HepG2 (cell line): ENCODE results near the gene PRM3. TPM values are rescaled to one million over a fixed set of nuclear protein-coding genes. Genes with fewer than 3 reads are reported as not detected.
A peak's percentile ranks its signal among the peaks of the same experiment; 100 is the strongest.

Source experiments
- EP300 ChIP-seq, 3 experiments: sonication (generic) in 1 of 3; formaldehyde crosslinking in 1 of 3; IDR thresholded peaks; 2 replicates each; pipeline versions ENCODE4 v1.5.1 to v1.6.1; 2011 to 2020; ENCODE audit warnings: low read depth in 2 of 3, low read length in 2 of 3, borderline replicate concordance in 1 of 3, improper control_type of control experiment in 1 of 3, mild to moderate bottlenecking in 1 of 3, missing genetic modification reagents in 1 of 3, moderate library complexity in 1 of 3
- PHB2 ChIP-seq: fragments of 450-650 bp; IDR thresholded peaks from 2 replicates; pipeline ENCODE4 v1.6.1; 2018; ENCODE audit not compliant: partially characterized antibody
- SALL1 ChIP-seq: sonication (generic); formaldehyde crosslinking; IDR thresholded peaks from 2 replicates; pipeline ENCODE4 v1.8.0; 2022; ENCODE audit warnings: mild to moderate bottlenecking, missing genetic modification reagents
- SMAD3 ChIP-seq: sonication (generic); formaldehyde crosslinking; IDR thresholded peaks from 2 replicates; pipeline ENCODE4 v1.4.0; 2020; ENCODE audit warnings: missing genetic modification reagents
- SUZ12 ChIP-seq: fragments of 150-350 bp; IDR thresholded peaks from 2 replicates; pipeline ENCODE4 v1.6.1; 2014; ENCODE audit warnings: low read depth, low read length
- polyA plus RNA-seq, 8 experiments: library from polyadenylated mRNA; depleted of rRNA in 3 of 8; stranded (reverse) in 7 of 8; unstranded in 1 of 8; fragments of >200 nt; fragmentation: Illumina TruSeq in 4 of 8; extraction: Trizol in 4 of 8; gene quantifications; 2 replicates each; pipeline versions ENCODE4 v1.2.1 to v1.2.3, GENCODE V29; 2011 to 2016; ENCODE audit warnings: low read depth in 4 of 8, missing spikeins in 1 of 8, mixed read lengths in 1 of 8; ENCODE audit not compliant: insufficient read depth in 1 of 8
- total RNA-seq, 5 experiments: library from RNA; depleted of rRNA; stranded (reverse); fragments of >200 nt; fragmentation: Illumina TruSeq; extraction: Trizol; gene quantifications; 2 replicates each; pipeline ENCODE4 v1.2.3, GENCODE V29; 2016; ENCODE audit warnings: low read depth in 1 of 5
- TF ChIP-seq, protein P1 (sequence below): sonication (generic); formaldehyde crosslinking; IDR thresholded peaks from 2 replicates; pipeline ENCODE4 v1.4.0; 2020; ENCODE audit warnings: missing genetic modification reagents
- TF ChIP-seq, protein P2 (sequence below): sonication (generic); formaldehyde crosslinking; IDR thresholded peaks from 2 replicates; pipeline ENCODE4; 2020; ENCODE audit warnings: missing genetic modification reagents, mild to moderate bottlenecking, borderline replicate concordance
- TF ChIP-seq, protein P3 (sequence below): sonication (generic); formaldehyde crosslinking; IDR thresholded peaks from 2 replicates; pipeline ENCODE4 v1.5.1; 2020; ENCODE audit warnings: mild to moderate bottlenecking, missing genetic modification reagents, moderate library complexity
- TF ChIP-seq, protein P4 (sequence below): sonication (generic); formaldehyde crosslinking; IDR thresholded peaks from 2 replicates; pipeline ENCODE4 v1.4.0; 2020; ENCODE audit warnings: mild to moderate bottlenecking, missing genetic modification reagents

PRM3 gene
- total and polyA plus RNA-seq, 2 of the 13 experiments (the other 11 are each of a cell fraction or from before 2014, with no cell fraction given), result not detected

DNA sequence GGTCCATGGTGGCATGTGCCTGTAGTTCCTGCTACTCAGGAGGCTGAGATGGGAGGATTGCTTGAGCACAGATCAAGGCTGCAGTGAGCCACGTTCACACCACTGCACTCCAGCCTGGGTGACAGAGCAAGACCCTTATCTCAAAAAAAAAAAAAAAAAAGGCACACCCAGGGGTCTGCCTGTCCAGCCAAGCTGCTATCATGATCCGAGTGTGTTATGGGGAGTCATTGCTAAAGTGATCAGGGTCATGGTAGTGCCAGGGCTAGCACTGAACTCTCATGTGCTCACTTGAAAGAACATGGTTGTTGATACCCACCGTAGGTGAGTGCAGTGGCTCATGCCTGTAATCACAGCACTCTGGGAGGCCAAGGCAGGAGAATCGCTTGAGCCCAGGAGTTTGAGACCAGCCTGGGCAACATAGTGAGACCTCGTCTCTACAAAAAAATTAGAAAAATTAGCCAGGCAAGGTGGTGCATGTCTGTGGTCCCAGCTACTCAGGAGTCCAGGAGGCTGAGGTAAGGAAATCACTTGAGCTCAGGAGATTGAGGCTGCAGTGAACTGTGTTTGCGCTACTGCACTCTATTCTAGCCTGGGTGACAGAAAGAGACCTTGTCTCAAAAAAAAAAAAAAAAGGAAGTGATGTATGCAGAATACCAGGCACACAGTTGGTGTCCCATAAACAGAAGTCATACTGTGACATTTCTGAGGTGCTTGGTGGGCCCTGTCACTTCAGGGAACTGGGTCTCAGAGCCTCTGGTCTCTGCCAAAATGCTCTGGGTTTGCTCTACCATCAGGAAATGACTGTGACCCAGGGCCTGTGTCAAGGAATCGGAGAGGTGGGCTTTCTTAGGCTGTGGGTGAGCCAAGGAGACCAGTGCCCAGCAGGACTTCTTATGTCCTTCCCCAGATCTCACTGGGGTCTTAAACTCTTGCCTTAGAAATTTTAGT, 5.5 kb upstream of the PRM3 start (continued):
- TF ChIP-seq, protein P1, sequence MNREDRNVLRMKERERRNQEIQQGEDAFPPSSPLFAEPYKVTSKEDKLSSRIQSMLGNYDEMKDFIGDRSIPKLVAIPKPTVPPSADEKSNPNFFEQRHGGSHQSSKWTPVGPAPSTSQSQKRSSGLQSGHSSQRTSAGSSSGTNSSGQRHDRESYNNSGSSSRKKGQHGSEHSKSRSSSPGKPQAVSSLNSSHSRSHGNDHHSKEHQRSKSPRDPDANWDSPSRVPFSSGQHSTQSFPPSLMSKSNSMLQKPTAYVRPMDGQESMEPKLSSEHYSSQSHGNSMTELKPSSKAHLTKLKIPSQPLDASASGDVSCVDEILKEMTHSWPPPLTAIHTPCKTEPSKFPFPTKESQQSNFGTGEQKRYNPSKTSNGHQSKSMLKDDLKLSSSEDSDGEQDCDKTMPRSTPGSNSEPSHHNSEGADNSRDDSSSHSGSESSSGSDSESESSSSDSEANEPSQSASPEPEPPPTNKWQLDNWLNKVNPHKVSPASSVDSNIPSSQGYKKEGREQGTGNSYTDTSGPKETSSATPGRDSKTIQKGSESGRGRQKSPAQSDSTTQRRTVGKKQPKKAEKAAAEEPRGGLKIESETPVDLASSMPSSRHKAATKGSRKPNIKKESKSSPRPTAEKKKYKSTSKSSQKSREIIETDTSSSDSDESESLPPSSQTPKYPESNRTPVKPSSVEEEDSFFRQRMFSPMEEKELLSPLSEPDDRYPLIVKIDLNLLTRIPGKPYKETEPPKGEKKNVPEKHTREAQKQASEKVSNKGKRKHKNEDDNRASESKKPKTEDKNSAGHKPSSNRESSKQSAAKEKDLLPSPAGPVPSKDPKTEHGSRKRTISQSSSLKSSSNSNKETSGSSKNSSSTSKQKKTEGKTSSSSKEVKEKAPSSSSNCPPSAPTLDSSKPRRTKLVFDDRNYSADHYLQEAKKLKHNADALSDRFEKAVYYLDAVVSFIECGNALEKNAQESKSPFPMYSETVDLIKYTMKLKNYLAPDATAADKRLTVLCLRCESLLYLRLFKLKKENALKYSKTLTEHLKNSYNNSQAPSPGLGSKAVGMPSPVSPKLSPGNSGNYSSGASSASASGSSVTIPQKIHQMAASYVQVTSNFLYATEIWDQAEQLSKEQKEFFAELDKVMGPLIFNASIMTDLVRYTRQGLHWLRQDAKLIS, result no peak
- TF ChIP-seq, protein P2, sequence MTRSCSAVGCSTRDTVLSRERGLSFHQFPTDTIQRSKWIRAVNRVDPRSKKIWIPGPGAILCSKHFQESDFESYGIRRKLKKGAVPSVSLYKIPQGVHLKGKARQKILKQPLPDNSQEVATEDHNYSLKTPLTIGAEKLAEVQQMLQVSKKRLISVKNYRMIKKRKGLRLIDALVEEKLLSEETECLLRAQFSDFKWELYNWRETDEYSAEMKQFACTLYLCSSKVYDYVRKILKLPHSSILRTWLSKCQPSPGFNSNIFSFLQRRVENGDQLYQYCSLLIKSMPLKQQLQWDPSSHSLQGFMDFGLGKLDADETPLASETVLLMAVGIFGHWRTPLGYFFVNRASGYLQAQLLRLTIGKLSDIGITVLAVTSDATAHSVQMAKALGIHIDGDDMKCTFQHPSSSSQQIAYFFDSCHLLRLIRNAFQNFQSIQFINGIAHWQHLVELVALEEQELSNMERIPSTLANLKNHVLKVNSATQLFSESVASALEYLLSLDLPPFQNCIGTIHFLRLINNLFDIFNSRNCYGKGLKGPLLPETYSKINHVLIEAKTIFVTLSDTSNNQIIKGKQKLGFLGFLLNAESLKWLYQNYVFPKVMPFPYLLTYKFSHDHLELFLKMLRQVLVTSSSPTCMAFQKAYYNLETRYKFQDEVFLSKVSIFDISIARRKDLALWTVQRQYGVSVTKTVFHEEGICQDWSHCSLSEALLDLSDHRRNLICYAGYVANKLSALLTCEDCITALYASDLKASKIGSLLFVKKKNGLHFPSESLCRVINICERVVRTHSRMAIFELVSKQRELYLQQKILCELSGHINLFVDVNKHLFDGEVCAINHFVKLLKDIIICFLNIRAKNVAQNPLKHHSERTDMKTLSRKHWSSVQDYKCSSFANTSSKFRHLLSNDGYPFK (CRISPR knock-in tag), result 0 out of 2 replicates have a peak, but pooled peaks have one; percentile 44
- TF ChIP-seq SALL1 (CRISPR knock-in tag) (no peak), PHB2 (no peak), SUZ12 (no peak), EP300 (IDR thresholded peaks at IDR 0.05; ENCODE audit: low read depth in 2 of 2, low read length in 2 of 2) (no peak), EP300 (CRISPR knock-in tag; IDR thresholded peaks at IDR 0.05; ENCODE audit: borderline replicate concordance) (no peak), SMAD3 (CRISPR knock-in tag) (no peak)
- TF ChIP-seq, protein P3, sequence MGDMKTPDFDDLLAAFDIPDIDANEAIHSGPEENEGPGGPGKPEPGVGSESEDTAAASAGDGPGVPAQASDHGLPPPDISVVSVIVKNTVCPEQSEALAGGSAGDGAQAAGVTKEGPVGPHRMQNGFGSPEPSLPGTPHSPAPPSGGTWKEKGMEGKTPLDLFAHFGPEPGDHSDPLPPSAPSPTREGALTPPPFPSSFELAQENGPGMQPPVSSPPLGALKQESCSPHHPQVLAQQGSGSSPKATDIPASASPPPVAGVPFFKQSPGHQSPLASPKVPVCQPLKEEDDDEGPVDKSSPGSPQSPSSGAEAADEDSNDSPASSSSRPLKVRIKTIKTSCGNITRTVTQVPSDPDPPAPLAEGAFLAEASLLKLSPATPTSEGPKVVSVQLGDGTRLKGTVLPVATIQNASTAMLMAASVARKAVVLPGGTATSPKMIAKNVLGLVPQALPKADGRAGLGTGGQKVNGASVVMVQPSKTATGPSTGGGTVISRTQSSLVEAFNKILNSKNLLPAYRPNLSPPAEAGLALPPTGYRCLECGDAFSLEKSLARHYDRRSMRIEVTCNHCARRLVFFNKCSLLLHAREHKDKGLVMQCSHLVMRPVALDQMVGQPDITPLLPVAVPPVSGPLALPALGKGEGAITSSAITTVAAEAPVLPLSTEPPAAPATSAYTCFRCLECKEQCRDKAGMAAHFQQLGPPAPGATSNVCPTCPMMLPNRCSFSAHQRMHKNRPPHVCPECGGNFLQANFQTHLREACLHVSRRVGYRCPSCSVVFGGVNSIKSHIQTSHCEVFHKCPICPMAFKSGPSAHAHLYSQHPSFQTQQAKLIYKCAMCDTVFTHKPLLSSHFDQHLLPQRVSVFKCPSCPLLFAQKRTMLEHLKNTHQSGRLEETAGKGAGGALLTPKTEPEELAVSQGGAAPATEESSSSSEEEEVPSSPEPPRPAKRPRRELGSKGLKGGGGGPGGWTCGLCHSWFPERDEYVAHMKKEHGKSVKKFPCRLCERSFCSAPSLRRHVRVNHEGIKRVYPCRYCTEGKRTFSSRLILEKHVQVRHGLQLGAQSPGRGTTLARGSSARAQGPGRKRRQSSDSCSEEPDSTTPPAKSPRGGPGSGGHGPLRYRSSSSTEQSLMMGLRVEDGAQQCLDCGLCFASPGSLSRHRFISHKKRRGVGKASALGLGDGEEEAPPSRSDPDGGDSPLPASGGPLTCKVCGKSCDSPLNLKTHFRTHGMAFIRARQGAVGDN (CRISPR knock-in tag), result peak; percentile 47; the same call in 1 of the 2 replicates
- TF ChIP-seq, protein P4, sequence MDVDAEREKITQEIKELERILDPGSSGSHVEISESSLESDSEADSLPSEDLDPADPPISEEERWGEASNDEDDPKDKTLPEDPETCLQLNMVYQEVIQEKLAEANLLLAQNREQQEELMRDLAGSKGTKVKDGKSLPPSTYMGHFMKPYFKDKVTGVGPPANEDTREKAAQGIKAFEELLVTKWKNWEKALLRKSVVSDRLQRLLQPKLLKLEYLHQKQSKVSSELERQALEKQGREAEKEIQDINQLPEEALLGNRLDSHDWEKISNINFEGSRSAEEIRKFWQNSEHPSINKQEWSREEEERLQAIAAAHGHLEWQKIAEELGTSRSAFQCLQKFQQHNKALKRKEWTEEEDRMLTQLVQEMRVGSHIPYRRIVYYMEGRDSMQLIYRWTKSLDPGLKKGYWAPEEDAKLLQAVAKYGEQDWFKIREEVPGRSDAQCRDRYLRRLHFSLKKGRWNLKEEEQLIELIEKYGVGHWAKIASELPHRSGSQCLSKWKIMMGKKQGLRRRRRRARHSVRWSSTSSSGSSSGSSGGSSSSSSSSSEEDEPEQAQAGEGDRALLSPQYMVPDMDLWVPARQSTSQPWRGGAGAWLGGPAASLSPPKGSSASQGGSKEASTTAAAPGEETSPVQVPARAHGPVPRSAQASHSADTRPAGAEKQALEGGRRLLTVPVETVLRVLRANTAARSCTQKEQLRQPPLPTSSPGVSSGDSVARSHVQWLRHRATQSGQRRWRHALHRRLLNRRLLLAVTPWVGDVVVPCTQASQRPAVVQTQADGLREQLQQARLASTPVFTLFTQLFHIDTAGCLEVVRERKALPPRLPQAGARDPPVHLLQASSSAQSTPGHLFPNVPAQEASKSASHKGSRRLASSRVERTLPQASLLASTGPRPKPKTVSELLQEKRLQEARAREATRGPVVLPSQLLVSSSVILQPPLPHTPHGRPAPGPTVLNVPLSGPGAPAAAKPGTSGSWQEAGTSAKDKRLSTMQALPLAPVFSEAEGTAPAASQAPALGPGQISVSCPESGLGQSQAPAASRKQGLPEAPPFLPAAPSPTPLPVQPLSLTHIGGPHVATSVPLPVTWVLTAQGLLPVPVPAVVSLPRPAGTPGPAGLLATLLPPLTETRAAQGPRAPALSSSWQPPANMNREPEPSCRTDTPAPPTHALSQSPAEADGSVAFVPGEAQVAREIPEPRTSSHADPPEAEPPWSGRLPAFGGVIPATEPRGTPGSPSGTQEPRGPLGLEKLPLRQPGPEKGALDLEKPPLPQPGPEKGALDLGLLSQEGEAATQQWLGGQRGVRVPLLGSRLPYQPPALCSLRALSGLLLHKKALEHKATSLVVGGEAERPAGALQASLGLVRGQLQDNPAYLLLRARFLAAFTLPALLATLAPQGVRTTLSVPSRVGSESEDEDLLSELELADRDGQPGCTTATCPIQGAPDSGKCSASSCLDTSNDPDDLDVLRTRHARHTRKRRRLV (CRISPR knock-in tag), result no peak
